NCI-H345 treated with DMSO at 0.1 percent for 48 hours (cell line): ENCODE data around the gene ADGRD1.
A peak's percentile ranks its signal among the peaks of the same experiment; 100 is the strongest.
"Not testable (repeated sequence)": the region's sequence is repeated elsewhere in the genome, so short reads cannot be mapped to it uniquely, and the experiment has no call there.

Experiments used
- DNase-seq: peaks from one replicate; lab custom pipeline; 2025; ENCODE audit not compliant: unreplicated experiment; lab: John Stamatoyannopoulos, UW

ADGRD1 gene

GRCh38 chr12:130953771-130954543, at the start of gene ADGRD1:
ADGRD1 (plus strand) TSS chr12:130953907; CDS start chr12:130954466, 559 bp downstream.
- no peak for DNase-seq

- no peak for DNase-seq
Measured at GRCh38 chr12:130904064-130904463, 49.6 kb upstream of the ADGRD1 start.

GRCh38 chr12:130904936-130905455, 48.7 kb upstream of the ADGRD1 start:
- not testable (repeated sequence) for DNase-seq

- no peak for DNase-seq
Measured at GRCh38 chr12:130909111-130909510, 44.6 kb upstream of the ADGRD1 start.

- DNase-seq: no peak
Measured at GRCh38 chr12:130911193-130911592, 42.5 kb upstream of the ADGRD1 start.

GRCh38 chr12:130911933-130912332, 41.8 kb upstream of the ADGRD1 start:
- no peak for DNase-seq

GRCh38 chr12:130916241-130916911, 37.3 kb upstream of the ADGRD1 start:
- DNase-seq: peak; percentile 28

- DNase-seq: no peak
Measured at GRCh38 chr12:130917607-130918006, 36.1 kb upstream of the ADGRD1 start.

- no peak for DNase-seq
Measured at GRCh38 chr12:130919086-130919485, 34.6 kb upstream of the ADGRD1 start.

GRCh38 chr12:130920119-130920703, 33.5 kb upstream of the ADGRD1 start:
- DNase-seq: no peak

- no peak for DNase-seq
Measured at GRCh38 chr12:130920723-130921381, 32.9 kb upstream of the ADGRD1 start.

GRCh38 chr12:130922511-130922953, 31.2 kb upstream of the ADGRD1 start:
- DNase-seq: no peak

GRCh38 chr12:130924966-130925665, 28.6 kb upstream of the ADGRD1 start:
- DNase-seq: no peak

- DNase-seq: no peak
Measured at GRCh38 chr12:130925666-130926015, 28.1 kb upstream of the ADGRD1 start.

GRCh38 chr12:130929363-130929762, 24.3 kb upstream of the ADGRD1 start:
- DNase-seq: no peak

- no peak for DNase-seq
Measured at GRCh38 chr12:130932061-130932930, 21.4 kb upstream of the ADGRD1 start.

GRCh38 chr12:130933269-130933995, 20.3 kb upstream of the ADGRD1 start:
- no peak for DNase-seq

- no peak for DNase-seq
Measured at GRCh38 chr12:130934753-130935152, 19.0 kb upstream of the ADGRD1 start.

GRCh38 chr12:130936561-130936960, 17.1 kb upstream of the ADGRD1 start:
- no peak for DNase-seq
